HG03045 (cell line): Measurements from ENCODE around the gene ADGRV1.

ENCODE experiments used
- ATAC-seq: cut with Tn5 transposase; IDR thresholded peaks from one replicate; pipeline ENCODE4 v1.9.1; 2021; ENCODE audit warnings: mild to moderate bottlenecking, moderate library complexity; ENCODE audit not compliant: unreplicated experiment

ADGRV1 gene

GRCh38 chr5:90866915-90867731 lies 308.5 kb downstream of the ADGRV1 start:
- no peak for ATAC-seq

- ATAC-seq = no peak
Observed at GRCh38 chr5:90868799-90869198, 310.2 kb downstream of the ADGRV1 start.

- no peak for ATAC-seq
Observed at GRCh38 chr5:90871391-90871991, 312.9 kb downstream of the ADGRV1 start.

- ATAC-seq = no peak
Observed at GRCh38 chr5:90873033-90873517, 314.5 kb downstream of the ADGRV1 start.

GRCh38 chr5:90874066-90874465 lies 315.5 kb downstream of the ADGRV1 start:
- no peak for ATAC-seq

- no peak for ATAC-seq
Observed at GRCh38 chr5:90875456-90875855, 316.9 kb downstream of the ADGRV1 start.

GRCh38 chr5:90876366-90876765 lies 317.8 kb downstream of the ADGRV1 start:
- ATAC-seq = no peak

GRCh38 chr5:90877049-90877448 lies 318.5 kb downstream of the ADGRV1 start:
- ATAC-seq = no peak

- no peak for ATAC-seq
Observed at GRCh38 chr5:90878081-90878480, 319.5 kb downstream of the ADGRV1 start.

- ATAC-seq = no peak
Observed at GRCh38 chr5:90878549-90879196, 320.1 kb downstream of the ADGRV1 start.

GRCh38 chr5:90881626-90882150 lies 323.1 kb downstream of the ADGRV1 start:
- ATAC-seq = no peak

GRCh38 chr5:90882448-90882847 lies 323.9 kb downstream of the ADGRV1 start:
- ATAC-seq = no peak

GRCh38 chr5:90885180-90885868 lies 326.7 kb downstream of the ADGRV1 start:
- no peak for ATAC-seq

- no peak for ATAC-seq
Observed at GRCh38 chr5:90886381-90886780, 327.8 kb downstream of the ADGRV1 start.

- no peak for ATAC-seq
Observed at GRCh38 chr5:90888511-90889324, 330.1 kb downstream of the ADGRV1 start.

GRCh38 chr5:90889325-90889600 lies 330.7 kb downstream of the ADGRV1 start:
- no peak for ATAC-seq

GRCh38 chr5:90890180-90890579 lies 331.6 kb downstream of the ADGRV1 start:
- no peak for ATAC-seq

- ATAC-seq = no peak
Observed at GRCh38 chr5:90894866-90895420, 336.3 kb downstream of the ADGRV1 start.

- no peak for ATAC-seq
Observed at GRCh38 chr5:90897618-90898017, 339.0 kb downstream of the ADGRV1 start.
